Measurements from ENCODE around the gene GALR2.
"Not testable (repeated sequence)": the region's sequence is repeated elsewhere in the genome, so short reads cannot be mapped to it uniquely, and the experiment has no call there.

GALR2 gene

GRCh38 chr17:76050538-76051467, 23.8 kb upstream of the GALR2 start:
- DNase-seq, result no peak

- DNase-seq, result no peak
Measured at GRCh38 chr17:76051561-76051960, 23.0 kb upstream of the GALR2 start.

GRCh38 chr17:76053246-76054111, 21.1 kb upstream of the GALR2 start:
- DNase-seq, result peak; percentile 50

DNA sequence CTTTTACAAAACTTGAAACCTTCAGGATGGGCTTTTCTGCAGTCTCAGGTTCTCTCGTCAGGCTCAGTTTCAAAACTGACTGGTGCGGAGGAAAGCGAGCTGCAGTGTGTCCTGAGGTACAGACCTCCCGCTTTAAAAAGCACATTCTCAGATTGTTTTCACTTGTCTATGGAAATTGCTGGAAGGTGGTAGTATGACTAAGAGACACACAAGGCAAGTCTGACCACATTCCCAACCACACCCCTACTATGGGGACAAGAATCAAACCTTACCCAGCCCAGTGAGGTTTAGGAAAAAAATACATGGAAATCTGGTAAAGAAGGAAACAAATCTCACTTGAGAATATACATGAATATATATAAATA, 20.5 kb upstream of the GALR2 start:
- no peak for DNase-seq

DNA sequence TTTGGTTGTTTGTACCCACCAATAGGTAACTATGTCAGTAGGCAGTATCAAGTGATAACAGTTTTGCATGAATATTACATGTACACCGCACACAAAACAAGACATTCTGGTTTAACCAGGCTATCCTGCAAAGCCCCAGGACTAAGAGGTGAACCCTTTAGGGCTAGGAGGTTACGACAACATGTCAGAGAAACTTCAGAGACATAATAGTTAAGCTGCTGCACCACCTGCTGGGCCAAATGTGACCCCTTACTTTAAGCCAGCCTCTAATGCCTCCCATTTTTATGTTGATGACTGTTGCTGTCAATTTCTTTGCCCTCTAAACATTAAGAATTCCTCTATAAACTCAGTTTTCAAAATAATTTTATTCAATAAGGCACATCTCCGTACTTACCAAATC, 17.7 kb upstream of the GALR2 start:
- DNase-seq, result peak; percentile 20

GRCh38 chr17:76058264-76058663, 16.3 kb upstream of the GALR2 start:
- not testable (repeated sequence) for DNase-seq

DNA sequence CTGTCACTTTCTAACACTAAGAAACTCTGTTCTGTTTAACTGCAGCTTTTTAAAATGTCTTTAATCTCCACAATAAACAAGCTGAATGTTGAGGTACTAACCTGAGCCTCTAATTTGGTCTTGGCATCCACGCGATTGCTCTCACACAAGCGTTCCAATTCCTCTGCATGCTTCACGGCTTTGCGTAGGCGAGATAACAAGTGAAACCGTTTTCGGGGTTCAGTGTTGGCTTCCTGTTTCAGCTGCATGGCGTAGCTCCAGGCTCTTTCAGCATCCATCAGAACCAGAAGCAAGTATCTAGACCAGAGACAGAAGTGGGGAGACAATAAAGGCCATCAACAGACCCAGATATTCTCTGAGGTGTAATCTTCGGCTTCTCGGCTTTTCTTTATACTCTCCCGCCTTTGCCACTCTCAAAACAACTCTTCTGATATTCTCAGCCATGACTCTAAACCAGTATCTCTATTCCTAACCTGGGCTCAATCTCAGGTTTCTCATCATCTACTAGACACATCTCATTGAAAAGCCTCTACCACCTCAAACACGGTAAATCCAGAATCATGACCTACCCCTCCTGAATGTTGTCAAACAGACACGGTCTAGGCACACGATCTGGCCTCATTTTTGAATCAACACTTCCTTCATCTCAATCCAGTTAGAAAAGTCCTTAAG, 10.6 kb upstream of the GALR2 start:
- peak; percentile 9 for DNase-seq

- no peak for DNase-seq
Measured at GRCh38 chr17:76065775-76066174, 8.8 kb upstream of the GALR2 start.

DNA sequence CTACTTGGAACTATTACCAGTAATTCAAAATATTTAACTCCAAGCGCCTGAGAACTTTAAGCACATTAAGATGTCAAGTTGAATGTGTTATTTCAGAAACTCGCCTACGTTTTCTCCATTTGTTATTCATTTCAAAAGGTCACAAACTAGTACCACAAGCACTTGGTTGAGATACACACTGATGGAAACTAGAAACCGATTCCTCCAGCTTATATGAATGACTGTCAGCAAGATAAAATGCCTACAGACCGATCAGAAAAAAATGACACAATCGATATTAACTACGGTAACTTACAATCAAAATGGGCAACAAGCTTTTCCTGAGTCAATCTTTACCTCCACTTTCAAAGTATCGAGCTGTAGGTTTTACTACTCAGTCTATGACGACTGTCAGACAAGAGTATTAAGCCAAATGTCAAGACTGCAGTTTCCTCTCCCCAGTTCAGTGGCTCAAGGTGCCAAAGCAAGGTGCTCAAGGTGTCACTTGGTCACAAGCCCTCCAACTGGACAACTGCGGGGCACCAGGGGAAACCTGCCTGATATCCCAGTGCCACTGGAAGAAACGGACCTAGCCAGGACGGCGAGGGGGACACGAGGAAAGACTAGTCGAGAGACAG, 2.9 kb upstream of the GALR2 start:
- DNase-seq, result peak; percentile 6

GRCh38 chr17:76072148-76072858, 2.3 kb upstream of the GALR2 start, which contains the start of gene SRP68:
SRP68 (minus strand) TSS chr17:76072517; CDS start chr17:76072491, 26 bp downstream.
- peak; percentile 90 for DNase-seq

DNA sequence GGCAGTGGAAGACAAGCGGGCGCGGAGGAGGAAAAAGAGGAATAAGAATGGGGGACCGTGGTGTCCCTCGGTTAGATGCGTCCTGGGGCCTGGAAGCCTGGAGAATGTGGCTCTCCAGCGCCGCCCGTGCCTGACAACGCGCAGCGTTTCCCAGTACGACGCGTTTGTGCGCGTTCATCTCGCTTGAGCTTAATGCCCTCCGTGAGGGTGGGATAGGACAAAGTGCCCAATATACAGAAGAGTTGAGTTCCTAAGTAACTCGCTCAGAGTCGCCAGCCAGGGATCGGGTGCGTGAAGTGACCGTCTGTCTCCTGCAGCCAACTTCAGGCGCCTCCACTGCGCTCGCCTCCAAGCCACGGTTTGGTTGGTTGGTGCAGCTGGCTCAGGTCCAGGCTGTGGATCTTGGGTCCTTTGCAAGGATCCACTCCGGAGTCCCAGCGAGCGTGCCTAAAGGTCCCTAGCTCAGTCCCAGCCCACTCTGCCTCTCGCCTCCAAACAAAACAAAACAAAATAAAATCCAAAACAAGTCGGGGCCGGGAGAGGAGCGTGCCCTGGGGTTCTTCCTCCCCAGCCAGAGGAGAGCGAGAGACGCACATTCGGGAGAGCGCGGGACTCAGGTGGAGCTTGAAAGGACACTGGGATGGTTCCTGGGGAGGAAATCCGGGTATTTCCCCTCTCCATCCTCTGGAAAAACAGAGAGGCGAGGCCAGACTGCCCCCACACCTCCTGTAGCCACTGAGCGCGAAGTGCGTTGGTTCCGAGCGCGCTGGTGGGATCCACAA, 974 bp downstream of the GALR2 start:
- peak; percentile 42 for DNase-seq

GRCh38 chr17:76076146-76076764, 1.7 kb downstream of the GALR2 start:
- no peak for DNase-seq

GRCh38 chr17:76076765-76077583, 2.4 kb downstream of the GALR2 start:
- DNase-seq, result no peak

DNA sequence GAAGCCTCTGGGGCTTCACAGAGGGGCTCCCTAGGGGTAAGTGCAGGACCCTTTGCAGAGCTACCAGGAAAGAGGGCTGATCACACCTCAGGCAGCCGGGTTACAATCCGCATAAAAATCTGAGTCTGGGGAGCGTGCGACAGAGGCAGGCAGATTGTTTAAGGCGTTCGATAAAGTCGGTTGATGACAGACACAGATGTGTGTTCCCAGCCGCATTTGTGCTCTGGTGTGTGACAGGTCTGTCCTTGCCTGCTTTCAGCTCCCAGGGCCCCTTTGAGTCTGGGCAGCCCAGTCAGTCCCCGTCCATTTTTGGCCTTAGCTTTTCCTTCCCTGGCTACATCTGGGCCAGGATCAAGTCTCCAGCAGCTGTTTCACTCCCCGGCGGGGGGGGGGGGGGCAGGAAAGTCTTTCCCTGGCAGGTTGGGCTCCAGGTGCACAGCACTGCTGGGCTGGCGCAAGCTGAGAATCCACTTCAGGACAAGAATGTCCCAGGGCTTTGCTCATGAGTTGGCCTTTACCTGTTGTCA, 3.1 kb downstream of the GALR2 start:
- DNase-seq, result no peak

- not testable (repeated sequence) for DNase-seq
Measured at GRCh38 chr17:76078370-76078769, 3.8 kb downstream of the GALR2 start.

GRCh38 chr17:76078860-76079534, 4.4 kb downstream of the GALR2 start, which contains the start of gene ZACN:
ZACN (plus strand) TSS chr17:76079182; CDS start chr17:76079265, 83 bp downstream.
- DNase-seq, result no peak

GRCh38 chr17:76079535-76079955, 5.0 kb downstream of the GALR2 start:
- no peak for DNase-seq

DNA sequence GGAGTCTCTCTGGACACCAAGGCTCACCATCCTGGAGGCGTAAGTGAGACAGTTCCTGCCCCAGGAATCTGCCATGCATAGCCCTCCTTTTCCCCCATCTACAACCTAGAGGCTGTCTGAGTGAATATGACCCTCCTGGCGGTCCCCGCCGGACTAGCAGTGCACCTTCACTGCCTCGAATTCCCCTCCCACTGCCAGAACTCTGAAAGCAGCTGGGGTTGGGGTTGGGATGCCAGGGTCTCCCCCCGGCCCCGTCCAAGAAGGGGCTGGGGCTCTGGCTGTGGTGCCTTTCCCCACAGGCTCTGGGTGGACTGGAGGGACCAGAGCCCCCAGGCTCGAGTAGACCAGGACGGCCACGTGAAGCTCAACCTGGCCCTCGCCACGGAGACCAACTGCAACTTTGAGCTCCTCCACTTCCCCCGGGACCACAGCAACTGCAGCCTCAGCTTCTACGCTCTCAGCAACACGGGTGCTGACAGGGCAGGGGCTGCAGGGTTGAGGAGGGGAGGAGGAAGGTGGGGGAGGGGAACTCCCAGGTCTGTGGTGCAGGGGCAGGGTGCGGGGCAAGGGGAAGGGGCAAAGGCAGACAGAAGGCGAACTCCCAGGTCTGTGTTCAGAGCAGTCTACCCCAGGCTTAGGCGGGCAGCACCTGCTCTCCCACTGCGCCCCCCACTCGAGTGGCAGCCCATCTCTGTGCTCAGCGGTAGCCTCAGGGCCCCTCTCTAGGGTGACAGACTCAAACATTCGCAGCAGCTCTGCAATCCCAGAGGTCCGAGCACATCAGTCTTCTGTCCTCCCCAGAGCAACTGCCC, 5.6 kb downstream of the GALR2 start:
- DNase-seq, result peak; percentile 10

Measured in hematopoietic multipotent progenitor cell treated with erythropoietin and hydrocortisone succinate and interleukin-3 and kit ligand, for 8 days (in vitro differentiated cells).